T-helper 22 cell (primary cell): Measurements from ENCODE around the gene FBXL17.

ENCODE experiments used
- DNase-seq: peaks from one replicate; pipeline ENCODE4 v3.0.0-alpha.2; 2020; ENCODE audit warnings: low read depth

Gene FBXL17

GRCh38 chr5:108373426-108373825 lies 8.5 kb downstream of the FBXL17 start:
- DNase-seq, result no peak

GRCh38 chr5:108372369-108372768 lies 9.5 kb downstream of the FBXL17 start:
- DNase-seq, result no peak

- DNase-seq, result no peak
These were observed 10.6 kb downstream of the FBXL17 start for GRCh38 chr5:108371263-108371662.

- DNase-seq, result no peak
These were observed 12.7 kb downstream of the FBXL17 start for GRCh38 chr5:108369167-108369566.

GRCh38 chr5:108367679-108368334 lies 14.1 kb downstream of the FBXL17 start:
- no peak for DNase-seq

- no peak for DNase-seq
These were observed 15.4 kb downstream of the FBXL17 start for GRCh38 chr5:108366500-108366899.

- DNase-seq, result no peak
These were observed 20.1 kb downstream of the FBXL17 start for GRCh38 chr5:108361771-108362170.

- no peak for DNase-seq
These were observed 20.7 kb downstream of the FBXL17 start for GRCh38 chr5:108361239-108361638.

- DNase-seq, result no peak
These were observed 21.6 kb downstream of the FBXL17 start for GRCh38 chr5:108360280-108360679.

GRCh38 chr5:108356286-108356685 lies 25.6 kb downstream of the FBXL17 start:
- no peak for DNase-seq

- DNase-seq, result no peak
These were observed 28.8 kb downstream of the FBXL17 start for GRCh38 chr5:108353087-108353486.

GRCh38 chr5:108345541-108346171 lies 36.2 kb downstream of the FBXL17 start:
- DNase-seq, result no peak

- DNase-seq, result no peak
These were observed 37.6 kb downstream of the FBXL17 start for GRCh38 chr5:108344103-108344822.

GRCh38 chr5:108341866-108342265 lies 40.0 kb downstream of the FBXL17 start:
- DNase-seq, result no peak

- DNase-seq, result no peak
These were observed 41.8 kb downstream of the FBXL17 start for GRCh38 chr5:108340131-108340530.

- DNase-seq, result no peak
These were observed 42.7 kb downstream of the FBXL17 start for GRCh38 chr5:108339220-108339619.

GRCh38 chr5:108334225-108334624 lies 47.7 kb downstream of the FBXL17 start:
- DNase-seq, result no peak

GRCh38 chr5:108326982-108327381 lies 54.9 kb downstream of the FBXL17 start:
- DNase-seq, result no peak

- no peak for DNase-seq
These were observed 57.0 kb downstream of the FBXL17 start for GRCh38 chr5:108324886-108325285.

- DNase-seq, result no peak
These were observed 60.6 kb downstream of the FBXL17 start for GRCh38 chr5:108321341-108321740.

GRCh38 chr5:108320231-108320630 lies 61.7 kb downstream of the FBXL17 start:
- DNase-seq, result no peak

- DNase-seq, result no peak
These were observed 66.1 kb downstream of the FBXL17 start for GRCh38 chr5:108315829-108316228.

- DNase-seq, result no peak
These were observed 69.6 kb downstream of the FBXL17 start for GRCh38 chr5:108312258-108312657.
